Measurements from ENCODE around the gene PKP1.

PKP1 gene

GRCh38 chr1:201320168-201320788 is 37.0 kb downstream of the PKP1 start:
- no peak overlapping the region for H2AFZ ChIP-seq (ENCODE audit: low read length)
- H3K9me2 ChIP-seq (replicated peaks; ENCODE audit: insufficient read depth, low read length), result no peaks in the 10 kb centered on the region
- no peaks in the 10 kb centered on the region for H3K9me3 ChIP-seq (replicated peaks; ENCODE audit: insufficient read depth, low read length)
- no peaks in the 10 kb centered on the region for H3K79me2 ChIP-seq (ENCODE audit: low read length)
- no peaks in the 10 kb centered on the region for H4K20me1 ChIP-seq (ENCODE audit: insufficient read depth, low read length)
- H3F3A ChIP-seq (ENCODE audit: insufficient read depth, low read length), result no peaks in the 10 kb centered on the region
- TF ChIP-seq EZH2phosphoT487 (IDR thresholded peaks at IDR 0.05; ENCODE audit: low read length) (no peak), EZH2 (optimal IDR thresholded peaks at IDR 0.05; ENCODE audit: low read depth, low read length) (no peak), CTCF (IDR thresholded peaks at IDR 0.05; ENCODE audit: low read length) (no peak)
- peaks cover 86% of the 10 kb centered on the region for H3K27me3 ChIP-seq (replicated peaks; ENCODE audit: insufficient read depth, low read length)
- H3K36me3 ChIP-seq (replicated peaks; ENCODE audit: insufficient read depth, low read length), result no peaks in the 10 kb centered on the region
- H3K9ac ChIP-seq (ENCODE audit: low read length), result no peak overlapping the region
- H3K27ac ChIP-seq (ENCODE audit: low read length), result no peak overlapping the region
- DNase-seq, result no peak
- no peaks in the 10 kb centered on the region for H3K4me1 ChIP-seq (ENCODE audit: low read length)
- no peak overlapping the region for H3K4me3 ChIP-seq (ENCODE audit: low read length)
- no peak overlapping the region for H3K4me2 ChIP-seq (ENCODE audit: low read depth, low read length)

- H3K9me3 ChIP-seq (replicated peaks; ENCODE audit: insufficient read depth, low read length), result no peaks in the 10 kb centered on the region
- H3K4me3 ChIP-seq (ENCODE audit: low read length), result no peak overlapping the region
- no peaks in the 10 kb centered on the region for H3F3A ChIP-seq (ENCODE audit: insufficient read depth, low read length)
- no peaks in the 10 kb centered on the region for H3K4me1 ChIP-seq (ENCODE audit: low read length)
- H3K9ac ChIP-seq (ENCODE audit: low read length), result no peak overlapping the region
- peaks cover 79% of the 10 kb centered on the region for H3K27me3 ChIP-seq (replicated peaks; ENCODE audit: insufficient read depth, low read length)
- no peaks in the 10 kb centered on the region for H3K79me2 ChIP-seq (ENCODE audit: low read length)
- no peak overlapping the region for H3K4me2 ChIP-seq (ENCODE audit: low read depth, low read length)
- TF ChIP-seq EZH2 (optimal IDR thresholded peaks at IDR 0.05; ENCODE audit: low read depth, low read length), result no peak
- no peak for TF ChIP-seq EZH2phosphoT487 (IDR thresholded peaks at IDR 0.05; ENCODE audit: low read length)
- no peak for TF ChIP-seq CTCF (IDR thresholded peaks at IDR 0.05; ENCODE audit: low read length)
- no peaks in the 10 kb centered on the region for H4K20me1 ChIP-seq (ENCODE audit: insufficient read depth, low read length)
- no peak overlapping the region for H2AFZ ChIP-seq (ENCODE audit: low read length)
- DNase-seq, result no peak
- no peaks in the 10 kb centered on the region for H3K9me2 ChIP-seq (replicated peaks; ENCODE audit: insufficient read depth, low read length)
- H3K27ac ChIP-seq (ENCODE audit: low read length), result no peak overlapping the region
- H3K36me3 ChIP-seq (replicated peaks; ENCODE audit: insufficient read depth, low read length), result no peaks in the 10 kb centered on the region
Measured at GRCh38 chr1:201321826-201322390, 38.6 kb downstream of the PKP1 start.

- Histone ChIP-seq H3K9me3 (replicated peaks; ENCODE audit: insufficient read depth, low read length) (no peaks in the 10 kb centered on the region), H3K4me2 (ENCODE audit: low read depth, low read length) (no peak overlapping the region), H2AFZ (ENCODE audit: low read length) (no peak overlapping the region), H3K9ac (ENCODE audit: low read length) (no peak overlapping the region), H3K4me1 (ENCODE audit: low read length) (no peaks in the 10 kb centered on the region), H3K27me3 (replicated peaks; ENCODE audit: insufficient read depth, low read length) (peaks cover 76% of the 10 kb centered on the region), H3F3A (ENCODE audit: insufficient read depth, low read length) (no peaks in the 10 kb centered on the region), H3K36me3 (replicated peaks; ENCODE audit: insufficient read depth, low read length) (no peaks in the 10 kb centered on the region), H4K20me1 (ENCODE audit: insufficient read depth, low read length) (no peaks in the 10 kb centered on the region), H3K9me2 (replicated peaks; ENCODE audit: insufficient read depth, low read length) (no peaks in the 10 kb centered on the region), H3K4me3 (ENCODE audit: low read length) (no peak overlapping the region), H3K27ac (ENCODE audit: low read length) (no peak overlapping the region), H3K79me2 (ENCODE audit: low read length) (no peaks in the 10 kb centered on the region)
- TF ChIP-seq CTCF (IDR thresholded peaks at IDR 0.05; ENCODE audit: low read length) (no peak), EZH2 (optimal IDR thresholded peaks at IDR 0.05; ENCODE audit: low read depth, low read length) (no peak), EZH2phosphoT487 (IDR thresholded peaks at IDR 0.05; ENCODE audit: low read length) (no peak)
- DNase-seq, result no peak
Measured at GRCh38 chr1:201322653-201323510, 39.6 kb downstream of the PKP1 start.

Data from MM.1S (cell line).